ENCODE measurements around the gene SNX10.

SNX10 gene

GRCh38 chr7:26372249-26372648 lies 80.6 kb downstream of the SNX10 start:
- DNase-seq, result no peak

GRCh38 chr7:26372704-26373103 lies 81.0 kb downstream of the SNX10 start:
- no peak for DNase-seq

DNA sequence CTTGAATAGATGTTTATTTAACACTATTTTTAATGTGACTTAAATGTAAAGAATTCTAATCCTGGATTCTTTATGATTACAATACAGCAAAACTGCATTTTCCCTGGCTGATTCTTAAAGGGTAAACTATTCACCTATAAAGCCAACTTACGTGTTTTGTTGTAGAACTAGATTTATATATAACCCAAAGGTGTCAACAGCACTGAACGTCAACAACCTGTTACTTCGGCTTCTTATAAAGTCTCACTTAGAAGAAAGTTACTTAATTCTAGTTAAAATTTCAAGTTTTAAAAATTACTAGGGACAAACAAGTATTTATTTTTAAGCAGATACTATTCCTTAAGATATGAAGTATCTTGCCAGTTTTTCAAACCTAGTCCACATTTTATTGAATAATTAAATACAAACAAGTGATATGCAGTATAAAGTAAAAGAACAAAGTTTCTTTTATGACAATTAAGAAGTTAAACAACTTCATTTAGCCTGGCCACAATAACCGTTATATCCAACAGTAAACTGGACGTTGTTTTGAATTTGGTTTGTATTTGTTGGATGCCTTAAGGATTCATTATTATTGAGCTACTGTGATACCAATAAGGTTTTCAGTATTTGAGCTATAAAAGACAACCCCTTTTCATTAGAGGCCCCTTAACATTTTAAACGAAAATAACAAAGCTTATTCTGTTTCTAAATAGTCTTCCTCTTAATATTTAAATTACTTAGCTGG lies 83.1 kb downstream of the SNX10 start:
- DNase-seq, result no peak

- DNase-seq, result no peak
These were observed 84.1 kb downstream of the SNX10 start for GRCh38 chr7:26375726-26376174.

DNA sequence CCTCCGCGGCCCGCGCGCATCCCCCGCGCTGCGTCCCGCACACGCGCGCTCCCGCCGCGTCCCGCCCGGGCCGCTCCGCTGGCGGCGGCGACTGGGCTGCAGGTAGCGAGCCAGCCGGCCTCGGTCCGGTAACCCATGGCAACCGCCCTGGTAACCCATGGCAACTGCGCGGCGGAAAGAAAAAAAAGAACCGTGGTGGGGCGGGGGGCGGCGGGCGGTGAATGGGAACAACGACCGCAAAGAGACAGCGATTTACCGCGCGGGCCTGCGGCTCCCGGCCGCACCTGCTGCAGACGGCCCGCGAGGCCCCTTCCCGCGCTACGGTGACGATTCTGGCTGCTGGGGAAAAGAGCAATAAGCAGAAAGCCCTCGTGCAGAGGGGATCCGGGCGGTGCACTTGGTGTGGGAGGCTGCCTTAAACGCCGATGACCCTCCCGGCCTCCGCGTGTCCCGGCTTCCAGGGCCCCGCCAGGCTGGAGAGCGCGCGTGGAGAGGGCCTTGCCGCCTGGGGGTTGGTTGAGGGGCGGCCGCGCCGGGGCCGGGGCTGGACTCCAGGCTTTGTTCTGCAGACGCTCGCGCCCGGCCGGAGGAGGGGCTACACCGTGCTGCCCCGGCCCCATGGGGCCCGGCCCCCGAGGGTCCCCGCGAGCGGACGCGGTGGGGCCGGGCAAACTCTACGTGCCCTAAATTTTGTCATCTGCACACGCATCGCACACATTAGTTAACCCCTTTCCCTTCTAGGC lies 84.7 kb downstream of the SNX10 start:
- DNase-seq, result peak; percentile 9

GRCh38 chr7:26378016-26378415 lies 86.4 kb downstream of the SNX10 start:
- DNase-seq, result no peak

GRCh38 chr7:26379711-26380110 lies 88.0 kb downstream of the SNX10 start:
- no peak for DNase-seq

GRCh38 chr7:26381476-26382353 lies 90.1 kb downstream of the SNX10 start:
- no peak for DNase-seq

- no peak for DNase-seq
These were observed 93.6 kb downstream of the SNX10 start for GRCh38 chr7:26385240-26385639.

DNA sequence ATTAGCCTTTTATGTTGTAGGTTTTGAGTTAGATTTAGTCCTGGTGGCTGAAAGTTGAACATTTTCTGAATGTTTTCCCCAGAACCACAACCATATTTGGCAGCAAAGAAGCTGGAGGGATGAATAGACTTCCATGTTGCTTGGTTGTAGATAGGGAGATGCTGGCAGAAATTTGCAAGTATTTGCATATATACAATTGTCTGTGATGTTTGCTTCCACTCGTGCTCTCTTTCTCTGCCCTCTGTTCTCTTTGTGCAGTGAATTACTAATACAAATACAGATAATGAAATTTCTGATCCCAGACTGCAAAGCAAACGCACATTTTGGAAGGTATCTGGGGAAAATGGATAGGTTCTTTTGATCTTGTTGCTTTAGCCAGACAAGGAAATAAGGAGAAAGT lies 96.1 kb downstream of the SNX10 start:
- DNase-seq, result no peak

DNA sequence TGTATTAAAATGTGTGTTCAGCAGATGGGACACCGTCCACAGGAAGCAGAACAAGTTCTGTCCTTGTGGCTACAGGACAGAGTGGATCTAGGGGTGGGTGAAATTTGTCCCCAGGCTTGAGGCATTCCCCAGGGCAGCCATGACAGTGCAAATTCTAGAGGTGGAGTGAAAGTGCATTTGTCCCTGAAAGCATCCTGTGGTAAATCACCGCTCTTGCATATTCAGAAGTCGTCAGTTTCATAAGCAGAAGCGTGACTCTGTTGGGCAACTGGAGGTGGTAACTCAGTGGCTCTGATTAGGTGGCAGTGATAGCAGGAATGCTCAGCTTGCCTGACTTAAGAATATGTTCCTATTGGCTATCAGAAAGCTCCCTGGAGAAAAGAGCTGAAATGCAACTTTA lies 96.6 kb downstream of the SNX10 start:
- no peak for DNase-seq

- no peak for DNase-seq
These were observed 98.4 kb downstream of the SNX10 start for GRCh38 chr7:26390016-26390415.

GRCh38 chr7:26393818-26394217 lies 102.2 kb downstream of the SNX10 start:
- DNase-seq, result no peak

GRCh38 chr7:26397332-26397731 lies 105.7 kb downstream of the SNX10 start:
- DNase-seq, result no peak

GRCh38 chr7:26397796-26398426 lies 106.2 kb downstream of the SNX10 start:
- DNase-seq, result no peak

GRCh38 chr7:26398427-26398755 lies 106.7 kb downstream of the SNX10 start:
- DNase-seq, result peak; percentile 11

DNA sequence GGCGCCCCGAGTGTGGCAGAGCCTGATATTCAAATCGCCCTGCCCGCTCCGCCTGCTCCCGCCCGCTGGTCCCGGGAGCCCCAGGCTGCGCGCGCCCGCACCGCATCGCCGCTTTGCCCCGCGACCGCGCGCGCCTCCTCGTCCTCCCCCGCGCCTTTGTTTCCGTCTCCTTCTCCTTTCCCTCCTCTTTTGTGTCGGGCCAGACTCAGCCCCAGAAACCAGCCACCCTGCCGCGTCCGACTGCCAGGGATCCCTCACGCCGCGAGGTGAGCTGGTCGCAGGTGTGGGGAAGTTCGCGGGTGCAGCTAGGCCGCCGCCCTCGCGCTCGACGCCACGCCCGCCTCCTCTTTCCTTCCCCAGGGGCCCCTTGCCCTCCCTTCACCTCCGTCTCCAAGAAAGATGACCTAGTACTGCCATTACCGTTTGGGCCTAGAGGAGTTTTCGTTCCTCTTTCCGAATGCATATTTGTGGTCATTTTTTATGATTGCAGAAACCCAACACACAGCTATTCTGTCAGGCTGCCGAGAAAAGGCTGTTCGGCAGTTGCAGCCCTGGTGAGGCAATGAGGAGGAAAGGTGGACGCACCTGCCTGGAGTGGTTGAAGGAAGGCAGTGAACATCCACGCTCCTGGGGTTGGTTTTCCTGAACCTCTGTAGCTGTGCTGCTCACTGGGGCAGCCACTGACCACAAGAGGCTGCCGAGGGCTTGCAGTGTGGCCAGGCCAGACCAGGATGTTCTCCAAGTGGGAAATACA lies 107.3 kb downstream of the SNX10 start:
- peak; percentile 2 for DNase-seq

DNA sequence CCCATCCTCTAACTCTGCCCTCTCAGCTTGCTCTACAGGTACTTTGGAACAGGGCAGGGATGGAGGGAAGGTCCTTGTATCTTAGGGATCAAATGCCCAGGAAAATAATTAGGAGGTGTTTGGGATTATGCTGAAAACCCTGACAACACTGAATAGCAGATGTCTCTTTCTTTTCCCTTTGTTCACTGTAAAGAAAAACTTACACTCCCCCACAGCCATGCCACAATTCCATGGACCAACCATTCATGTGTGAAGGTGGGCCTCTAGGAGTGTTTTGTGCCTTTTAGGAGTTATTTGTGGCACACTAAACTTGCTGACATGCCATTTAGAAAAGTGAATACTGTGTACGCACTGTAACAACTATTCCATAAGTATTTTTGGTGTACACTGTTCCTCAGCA lies 108.1 kb downstream of the SNX10 start:
- no peak for DNase-seq

DNA sequence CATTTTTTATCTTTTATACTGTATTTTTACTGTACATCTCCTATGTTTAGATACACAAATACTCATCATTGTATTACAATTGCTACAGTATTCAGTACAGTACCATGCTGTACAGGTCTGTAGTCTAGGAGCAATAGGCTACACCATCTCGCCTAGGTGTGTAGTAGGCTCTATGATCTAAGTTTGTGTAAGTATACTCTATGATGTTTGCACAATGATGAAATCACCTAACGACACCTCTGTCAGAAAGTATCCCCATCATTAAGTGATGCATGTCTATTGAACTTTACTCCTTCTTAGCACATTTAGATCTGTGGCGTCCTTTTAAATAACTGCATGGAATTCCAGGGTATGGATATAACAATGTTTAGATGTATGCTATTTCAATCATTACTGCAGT lies 112.0 kb downstream of the SNX10 start:
- DNase-seq, result no peak

- no peak for DNase-seq
These were observed 112.7 kb downstream of the SNX10 start for GRCh38 chr7:26404189-26404996.

DNA sequence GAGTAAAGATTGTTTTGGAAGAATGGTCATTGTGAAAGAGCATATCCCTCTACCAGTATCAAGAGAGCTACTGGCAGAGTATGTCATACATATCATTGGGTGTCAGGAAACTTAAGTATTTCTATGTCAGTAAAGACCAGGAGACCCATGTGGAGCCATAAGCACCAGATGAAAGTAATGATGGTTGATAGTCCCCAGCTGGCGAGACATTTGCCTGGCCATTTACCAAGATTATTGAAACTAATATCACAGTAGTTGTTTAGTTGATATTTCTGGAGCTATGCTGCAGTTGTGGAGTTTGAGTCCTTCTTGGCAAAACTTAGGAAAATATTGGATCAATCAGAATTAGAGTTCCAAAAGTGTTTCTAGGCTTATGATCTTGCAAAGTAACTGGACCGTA lies 114.8 kb downstream of the SNX10 start:
- DNase-seq, result no peak

All from activated T-cell treated with anti-CD3 and anti-CD28 coated beads for 4 hours (primary cell).